PC-3 (cell line): ENCODE results near the gene SLC13A3. TPM values are rescaled to one million over a fixed set of nuclear protein-coding genes. Genes with fewer than 3 reads are reported as not detected.
A peak's percentile ranks its signal among the peaks of the same experiment; 100 is the strongest.

Source experiments
- ATAC-seq: fragments of 200-7000 bp; cut with Tn5 transposase; 2 replicates; pipeline ENCODE4 v1.9.1; 2020; ENCODE audit warnings: mild to moderate bottlenecking, moderate library complexity
- BruUV-seq: library from RNA; stranded (reverse); fragments of 400-500 nt; replicated peaks from 2 replicates; lab custom pipeline; 2021; lab: Mats Ljungman, UMichigan
- CTCF ChIA-PET: fragments of 300-600 bp; sonication (Branson Sonifier 250); formaldehyde crosslinking; loops from one replicate; lab custom pipeline; 2022; ENCODE audit warnings: antibody characterized with exemption; lab: Charles Lee
- POLR2A ChIA-PET: fragments of 300-600 bp; sonication (Branson Sonifier 250); formaldehyde crosslinking; loops from one replicate; lab custom pipeline; 2022; ENCODE audit warnings: antibody characterized with exemption; ENCODE audit not compliant: unreplicated experiment; lab: Charles Lee
- DNase-seq: peaks from one replicate; pipeline ENCODE4 v3.0.0-alpha.2; 2015
- H2AFZ ChIP-seq: fragments of 300-600 bp; sonication (generic); 2 replicates; pipeline ENCODE4 v1.6.0; 2016; ENCODE audit warnings: antibody characterized with exemption, low read length
- H3F3A ChIP-seq: fragments of 300-600 bp; sonication (generic); one replicate; pipeline ENCODE4 v1.6.0; 2017; ENCODE audit warnings: antibody characterized with exemption, low read length, control low read depth, mild to moderate bottlenecking; ENCODE audit not compliant: unreplicated experiment
- H3K27ac ChIP-seq: fragments of 300-600 bp; sonication (generic); 2 replicates; pipeline ENCODE4 v1.5.1; 2016; ENCODE audit warnings: mild to moderate bottlenecking, low read length
- H3K27me3 ChIP-seq: fragments of 300-600 bp; sonication (generic); 2 replicates; pipeline ENCODE4 v1.6.1; 2016; ENCODE audit warnings: low read length, mixed read lengths
- H3K36me3 ChIP-seq: fragments of 300-600 bp; sonication (generic); 2 replicates; pipeline ENCODE4 v1.6.1; 2016; ENCODE audit warnings: low read depth, mixed run types, low read length, mixed read lengths
- H3K4me1 ChIP-seq: fragments of 300-600 bp; sonication (generic); 2 replicates; pipeline ENCODE4 v1.5.1; 2016; ENCODE audit warnings: low read length; ENCODE audit not compliant: insufficient read depth
- H3K4me2 ChIP-seq: fragments of 300-600 bp; sonication (generic); 2 replicates; pipeline ENCODE4 v1.6.0; 2016; ENCODE audit warnings: low read length
- H3K4me3 ChIP-seq: fragments of 300-600 bp; sonication (generic); 2 replicates; pipeline ENCODE4 v1.5.1; 2016; ENCODE audit warnings: mild to moderate bottlenecking, low read length, mixed read lengths
- H3K79me2 ChIP-seq: fragments of 300-600 bp; sonication (generic); 2 replicates; pipeline ENCODE4 v1.6.1; 2017; ENCODE audit warnings: low read length, mixed read lengths
- H3K9ac ChIP-seq: fragments of 300-600 bp; sonication (generic); 2 replicates; pipeline ENCODE4 v1.6.0; 2016; ENCODE audit warnings: mild to moderate bottlenecking, low read length
- H3K9me2 ChIP-seq: fragments of 300-600 bp; sonication (generic); replicated peaks from 2 replicates; pipeline ENCODE4 v1.6.1; 2016; ENCODE audit warnings: mixed run types, low read length, mixed read lengths
- H3K9me3 ChIP-seq: fragments of 300-600 bp; sonication (generic); 2 replicates; pipeline ENCODE4 v1.6.1; 2016; ENCODE audit warnings: low read length, mixed read lengths
- H4K20me1 ChIP-seq: fragments of 300-600 bp; sonication (generic); 2 replicates; pipeline ENCODE4 v1.6.1; 2016; ENCODE audit warnings: low read length, mixed read lengths
- EZH2 ChIP-seq: fragments of 300-600 bp; sonication (generic); IDR thresholded peaks from one replicate; pipeline ENCODE4 v1.6.1; 2017; ENCODE audit warnings: antibody characterized with exemption, mild to moderate bottlenecking, low read length; ENCODE audit not compliant: unreplicated experiment
- EZH2phosphoT487 ChIP-seq: fragments of 300-600 bp; sonication (generic); IDR thresholded peaks from 2 replicates; pipeline ENCODE4 v1.6.1; 2018; ENCODE audit warnings: mild to moderate bottlenecking, antibody characterized with exemption, low read length, borderline replicate concordance
- intact Hi-C: fragments of 100-400 bp; cut with micrococcal nuclease; formaldehyde crosslinking; loops from 2 replicates; pipeline ENCODE4 v1.9.0; 2023
- total RNA-seq: library from RNA; depleted of rRNA; stranded (reverse); fragments of >200 nt; gene quantifications from 2 replicates; pipeline ENCODE4 v1.2.3, GENCODE V29; 2014
- TF ChIP-seq, protein P1 (sequence below): fragments of 300-600 bp; sonication (generic); conservative IDR thresholded peaks from 2 replicates; pipeline ENCODE4 v1.5.1; 2017; ENCODE audit warnings: antibody characterized with exemption, low read depth, mild to moderate bottlenecking, low read length

Gene SLC13A3
- total RNA-seq, 1 experiment from 2014 or later: not detected

GRCh38 chr20:46688151-46689081, 37.2 kb upstream of the SLC13A3 start:
- Histone ChIP-seq H4K20me1 (peaks cover 21% of the 10 kb centered on the region), H3K27ac (peak overlapping the region; percentile 77), H3K4me1 (peaks cover 18% of the 10 kb centered on the region), H3K4me3 (peak overlapping the region; percentile 89), H3K9ac (peak overlapping the region; percentile 94), H3K36me3 (peaks cover 18% of the 10 kb centered on the region), H3K79me2 (peaks cover 46% of the 10 kb centered on the region), H3K27me3 (no peaks in the 10 kb centered on the region), H3K9me3 (no peaks in the 10 kb centered on the region), H3K4me2 (peak overlapping the region; percentile 90), H2AFZ (peak overlapping the region; percentile 77), H3K9me2 (no peaks in the 10 kb centered on the region), H3F3A (no peaks in the 10 kb centered on the region)
- ChIA-PET POLR2A (interaction anchor here (0.6 to 0.7 kb wide), 3 partner anchors 109 to 1237 kb away, joined by 3 to 5 read pairs (median 3); no protein-coding TSS in a partner anchor), CTCF (no interaction called here)
- no peak for ATAC-seq
- TF ChIP-seq EZH2 (no peak), EZH2phosphoT487 (no peak)
- TF ChIP-seq, protein P1, sequence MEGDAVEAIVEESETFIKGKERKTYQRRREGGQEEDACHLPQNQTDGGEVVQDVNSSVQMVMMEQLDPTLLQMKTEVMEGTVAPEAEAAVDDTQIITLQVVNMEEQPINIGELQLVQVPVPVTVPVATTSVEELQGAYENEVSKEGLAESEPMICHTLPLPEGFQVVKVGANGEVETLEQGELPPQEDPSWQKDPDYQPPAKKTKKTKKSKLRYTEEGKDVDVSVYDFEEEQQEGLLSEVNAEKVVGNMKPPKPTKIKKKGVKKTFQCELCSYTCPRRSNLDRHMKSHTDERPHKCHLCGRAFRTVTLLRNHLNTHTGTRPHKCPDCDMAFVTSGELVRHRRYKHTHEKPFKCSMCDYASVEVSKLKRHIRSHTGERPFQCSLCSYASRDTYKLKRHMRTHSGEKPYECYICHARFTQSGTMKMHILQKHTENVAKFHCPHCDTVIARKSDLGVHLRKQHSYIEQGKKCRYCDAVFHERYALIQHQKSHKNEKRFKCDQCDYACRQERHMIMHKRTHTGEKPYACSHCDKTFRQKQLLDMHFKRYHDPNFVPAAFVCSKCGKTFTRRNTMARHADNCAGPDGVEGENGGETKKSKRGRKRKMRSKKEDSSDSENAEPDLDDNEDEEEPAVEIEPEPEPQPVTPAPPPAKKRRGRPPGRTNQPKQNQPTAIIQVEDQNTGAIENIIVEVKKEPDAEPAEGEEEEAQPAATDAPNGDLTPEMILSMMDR: no peak
- BruUV-seq: TSS peak; percentile 37
- DNase-seq: peak; percentile 34
- intact Hi-C loops: no loop called here

GRCh38 chr20:46683939-46684750, 32.9 kb upstream of the SLC13A3 start:
- TF ChIP-seq EZH2 (no peak), EZH2phosphoT487 (no peak)
- TF ChIP-seq, protein P1: no peak
- intact Hi-C loops: no loop called here
- DNase-seq (no peak), ATAC-seq (peak; percentile 60)
- Histone ChIP-seq H3K9ac (no peak overlapping the region), H3K27me3 (no peaks in the 10 kb centered on the region), H3K4me1 (peaks cover 13% of the 10 kb centered on the region; the same call in 1 of the 2 replicates), H3K4me3 (0 out of 2 replicates have a peak overlapping the region, but pooled peaks have one; percentile 23), H3F3A (no peaks in the 10 kb centered on the region), H2AFZ (no peak overlapping the region), H3K9me3 (no peaks in the 10 kb centered on the region), H3K4me2 (peak overlapping the region; percentile 7; the same call in 1 of the 2 replicates), H3K36me3 (peaks cover 18% of the 10 kb centered on the region), H3K27ac (no peak overlapping the region), H3K79me2 (peaks cover 46% of the 10 kb centered on the region), H3K9me2 (no peaks in the 10 kb centered on the region), H4K20me1 (peaks cover 21% of the 10 kb centered on the region)
- ChIA-PET POLR2A (interaction anchor here (0.7 kb wide), 1 partner anchor 88 kb away, joined by 3 read pairs; no protein-coding TSS in a partner anchor), CTCF (no interaction called here)
- BruUV-seq: no TSS peak
